Right lobe of liver (tissue), 6 donors: ENCODE results near the gene GALR1. TPM values are rescaled to one million over a fixed set of nuclear protein-coding genes. Genes with fewer than 3 reads are reported as not detected.

Experiments used
- ATAC-seq, 4 donors: fragments of 200-7000 bp; cut with Tn5 transposase; one replicate each; pipeline ENCODE4 v1.9.1; 2020; ENCODE audit warnings: mild to moderate bottlenecking in 4 of 4, moderate library complexity in 4 of 4
- DNase-seq, 3 donors: peaks; one replicate each; pipeline ENCODE4 v3.0.0-alpha.2; 2020
- H3K27ac ChIP-seq, 3 donors: fragments of 200-600 bp; one replicate each; pipeline ENCODE4 v1.8.0; 2022
- H3K27me3 ChIP-seq, 2 donors: fragments of 200-600 bp; one replicate each; pipeline ENCODE4 v1.8.0; 2022
- H3K36me3 ChIP-seq, 4 donors: fragments of 200-600 bp; sonication (generic) in 1 of 4; one replicate each; pipeline versions ENCODE4 v1.5.1 to v1.8.0; 2017 to 2022; ENCODE audit warnings: control low read depth in 1 of 4
- H3K4me1 ChIP-seq, 4 donors: fragments of 200-600 bp; sonication (generic) in 1 of 4; one replicate each; pipeline versions ENCODE4 v1.5.1 to v1.8.0; 2017 to 2022; ENCODE audit warnings: control low read depth in 1 of 4
- H3K4me3 ChIP-seq, 3 donors: fragments of 200-600 bp; one replicate each; pipeline ENCODE4 v1.8.0; 2022
- H3K9me3 ChIP-seq, 4 donors: fragments of 200-600 bp; sonication (generic) in 1 of 4; one replicate each; pipeline versions ENCODE4 v1.5.1 to v1.8.0; 2017 to 2022; ENCODE audit warnings: control low read depth in 1 of 4
- CTCF ChIP-seq, 4 donors: fragments of 200-600 bp in 3 of 4; fragments of 450-650 bp in 1 of 4; IDR thresholded peaks; one replicate each; pipeline versions ENCODE4 v1.5.1 to v1.8.0; 2016 to 2022; ENCODE audit warnings: antibody characterized with exemption in 4 of 4, mild to moderate bottlenecking in 2 of 4
- POLR2A ChIP-seq: fragments of 450-650 bp; IDR thresholded peaks from one replicate; pipeline ENCODE4 v1.6.1; 2017; ENCODE audit warnings: antibody characterized with exemption, mild to moderate bottlenecking
- WGBS: methylation state at CpG from one replicate; pipeline ENCODE4 v1.1.6; 2018; ENCODE audit warnings: low coverage, low lambda C conversion rate; ENCODE audit not compliant: insufficient coverage; ENCODE audit errors: missing lambda C conversion rate; 5-methylcytosine and 5-hydroxymethylcytosine counted together
- intact Hi-C, 2 donors: fragments of 100-400 bp; cut with DNase I; formaldehyde crosslinking; loops; one replicate each; pipeline versions ENCODE4 v1.11.2 to v1.14.1; 2022
- total RNA-seq, 6 experiments: library from RNA; depleted of rRNA in 2 of 6; stranded (reverse); fragments of >200 nt in 2 of 6; fragmentation: NEBNext Ultra II Directional in 3 of 6; extraction: Animal tissue kit (Norgen Biotek cat#: 25700) in 3 of 6; gene quantifications; one replicate each; pipeline versions ENCODE4 v1.1.0 to v1.2.4, GENCODE V29; 2016 to 2023
- donor health status: DM: no; HTN: yes; CAD: no.
- donor health status: DM: no; HTN: no; CAD: no.
- donor health status: DM: no; HTN: no; CAD: no.
- donor health status: DM: no; HTN: yes; CAD: no.
- donor health status: DM: no; HTN: yes; CAD: no.

The GALR1 gene
- total RNA-seq, 6 experiments from 2014 or later = 0.05 TPM; not detected in 5

GRCh38 chr18:77316008-77316407 is 66.4 kb downstream of the GALR1 start:
- ATAC-seq = peak in 1 of 4 donors; percentile 22
- intact Hi-C loops = no loop called here
- TF ChIP-seq CTCF (IDR thresholded peaks at IDR 0.05) = no peak
- TF ChIP-seq POLR2A = no peak
- WGBS = 24% methylated on average over 2 of the region's 3 CpGs
- no peaks in the 10 kb centered on the region for H3K27me3 ChIP-seq
- no peaks in the 10 kb centered on the region for H3K4me1 ChIP-seq
- no peak for DNase-seq
- no peak overlapping the region for H3K4me3 ChIP-seq
- no peaks in the 10 kb centered on the region for H3K9me3 ChIP-seq
- H3K36me3 ChIP-seq = no peaks in the 10 kb centered on the region
- no peak overlapping the region for H3K27ac ChIP-seq

- Histone ChIP-seq H3K27ac (no peak overlapping the region), H3K36me3 (no peaks in the 10 kb centered on the region), H3K4me3 (no peak overlapping the region), H3K27me3 (no peaks in the 10 kb centered on the region), H3K4me1 (no peaks in the 10 kb centered on the region), H3K9me3 (no peaks in the 10 kb centered on the region)
- WGBS = 62% methylated on average over 4 of the region's 4 CpGs
- ATAC-seq (no peak), DNase-seq (no peak)
- intact Hi-C loops = no loop called here
- no peak for TF ChIP-seq POLR2A
- TF ChIP-seq CTCF (IDR thresholded peaks at IDR 0.05) = no peak
Measured at GRCh38 chr18:77316641-77317040, 67.0 kb downstream of the GALR1 start.

GRCh38 chr18:77320971-77321559 is 71.4 kb downstream of the GALR1 start:
- DNase-seq (no peak), ATAC-seq (peak in 3 of 4 donors; percentile 22 to 57 (median 23))
- TF ChIP-seq CTCF (IDR thresholded peaks at IDR 0.05) (no peak), POLR2A (no peak)
- Histone ChIP-seq H3K36me3 (no peaks in the 10 kb centered on the region), H3K4me1 (no peaks in the 10 kb centered on the region), H3K27ac (no peak overlapping the region), H3K4me3 (no peak overlapping the region), H3K9me3 (no peaks in the 10 kb centered on the region), H3K27me3 (no peaks in the 10 kb centered on the region)
- intact Hi-C loops = no loop called here
- 56% methylated on average over 5 of the region's 5 CpGs for WGBS

- ATAC-seq (peak; percentile 71 to 95 (median 92)), DNase-seq (peak; percentile 67 to 85 (median 83))
- peak overlapping the region in 2 of 3 donors; percentile 36 to 74 for H3K27ac ChIP-seq
- peak overlapping the region in 1 of 3 donors; percentile 26 for H3K4me3 ChIP-seq
- no peaks in the 10 kb centered on the region for H3K4me1 ChIP-seq
- intact Hi-C loops = no loop called here
- H3K27me3 ChIP-seq = no peaks in the 10 kb centered on the region
- no peaks in the 10 kb centered on the region for H3K9me3 ChIP-seq
- 31% methylated on average over 20 of the region's 23 CpGs for WGBS
- no peak for TF ChIP-seq CTCF (IDR thresholded peaks at IDR 0.05)
- no peak for TF ChIP-seq POLR2A
- H3K36me3 ChIP-seq = no peaks in the 10 kb centered on the region
Measured at GRCh38 chr18:77321823-77322805, 72.5 kb downstream of the GALR1 start.
